ENCODE measurements around the gene GAB2.

Gene GAB2

GRCh38 chr11:78349114-78349513 is 68.5 kb downstream of the GAB2 start:
- no peak for TF ChIP-seq ZFX (IDR thresholded peaks at IDR 0.05)
- TF ChIP-seq, protein P1, sequence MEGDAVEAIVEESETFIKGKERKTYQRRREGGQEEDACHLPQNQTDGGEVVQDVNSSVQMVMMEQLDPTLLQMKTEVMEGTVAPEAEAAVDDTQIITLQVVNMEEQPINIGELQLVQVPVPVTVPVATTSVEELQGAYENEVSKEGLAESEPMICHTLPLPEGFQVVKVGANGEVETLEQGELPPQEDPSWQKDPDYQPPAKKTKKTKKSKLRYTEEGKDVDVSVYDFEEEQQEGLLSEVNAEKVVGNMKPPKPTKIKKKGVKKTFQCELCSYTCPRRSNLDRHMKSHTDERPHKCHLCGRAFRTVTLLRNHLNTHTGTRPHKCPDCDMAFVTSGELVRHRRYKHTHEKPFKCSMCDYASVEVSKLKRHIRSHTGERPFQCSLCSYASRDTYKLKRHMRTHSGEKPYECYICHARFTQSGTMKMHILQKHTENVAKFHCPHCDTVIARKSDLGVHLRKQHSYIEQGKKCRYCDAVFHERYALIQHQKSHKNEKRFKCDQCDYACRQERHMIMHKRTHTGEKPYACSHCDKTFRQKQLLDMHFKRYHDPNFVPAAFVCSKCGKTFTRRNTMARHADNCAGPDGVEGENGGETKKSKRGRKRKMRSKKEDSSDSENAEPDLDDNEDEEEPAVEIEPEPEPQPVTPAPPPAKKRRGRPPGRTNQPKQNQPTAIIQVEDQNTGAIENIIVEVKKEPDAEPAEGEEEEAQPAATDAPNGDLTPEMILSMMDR (conservative IDR thresholded peaks at IDR 0.05) = no peak
- no peak overlapping the region for H3K27ac ChIP-seq

GRCh38 chr11:78347956-78348355 is 69.7 kb downstream of the GAB2 start:
- no peak for TF ChIP-seq ZFX (IDR thresholded peaks at IDR 0.05)

DNA sequence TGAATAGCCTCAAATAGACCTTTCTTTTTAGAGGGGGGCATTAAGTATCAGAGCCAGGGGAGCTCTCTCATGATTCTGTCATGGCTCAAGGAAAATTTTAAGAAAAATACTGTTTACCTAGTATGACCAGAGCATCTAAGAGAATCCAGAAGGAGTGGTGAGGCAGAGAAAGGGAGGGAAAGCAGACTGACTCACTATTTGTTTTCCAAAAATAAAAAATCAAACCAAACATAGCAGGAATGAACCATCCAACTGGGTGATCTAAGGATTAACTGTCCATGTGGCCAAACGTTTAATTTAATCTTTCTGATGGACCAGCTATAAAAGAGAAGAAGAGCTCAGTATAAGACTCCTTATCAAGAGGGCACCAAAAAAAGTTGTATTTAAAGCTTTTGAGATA is 70.8 kb downstream of the GAB2 start:
- TF ChIP-seq, protein P1 (conservative IDR thresholded peaks at IDR 0.05) = no peak
- no peak for TF ChIP-seq ZFX (IDR thresholded peaks at IDR 0.05)
- no peak overlapping the region for H3K27ac ChIP-seq

More at GRCh38 chr11:78347956-78348355, 69.7 kb downstream of the GAB2 start:
- H3K27ac ChIP-seq = no peak overlapping the region

- no peak for TF ChIP-seq ZFX (IDR thresholded peaks at IDR 0.05)
- TF ChIP-seq, protein P1 (conservative IDR thresholded peaks at IDR 0.05) = no peak
- no peak overlapping the region for H3K27ac ChIP-seq
Observed at GRCh38 chr11:78345450-78345849, 72.2 kb downstream of the GAB2 start.

DNA sequence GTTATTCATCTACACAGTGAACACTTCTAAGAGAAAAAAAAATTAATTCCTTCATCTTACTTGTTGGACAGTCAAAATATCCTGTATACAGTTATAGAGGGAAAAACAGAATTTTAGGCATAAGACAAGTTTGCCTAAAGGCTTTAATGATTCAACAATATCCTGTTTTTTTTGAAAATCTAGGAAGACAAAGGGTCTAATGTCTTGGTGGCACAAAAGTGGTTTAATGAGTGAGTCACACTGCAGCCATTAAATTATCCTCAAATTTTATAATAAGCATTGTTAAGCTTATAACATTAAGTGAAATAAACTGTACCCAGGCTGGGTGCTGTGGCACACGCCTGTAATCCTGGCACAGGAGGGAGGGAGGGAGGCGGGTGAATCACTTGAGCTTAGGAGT is 72.9 kb downstream of the GAB2 start:
- no peak for TF ChIP-seq ZFX (IDR thresholded peaks at IDR 0.05)
- TF ChIP-seq, protein P1 (conservative IDR thresholded peaks at IDR 0.05) = no peak
- no peak overlapping the region for H3K27ac ChIP-seq

DNA sequence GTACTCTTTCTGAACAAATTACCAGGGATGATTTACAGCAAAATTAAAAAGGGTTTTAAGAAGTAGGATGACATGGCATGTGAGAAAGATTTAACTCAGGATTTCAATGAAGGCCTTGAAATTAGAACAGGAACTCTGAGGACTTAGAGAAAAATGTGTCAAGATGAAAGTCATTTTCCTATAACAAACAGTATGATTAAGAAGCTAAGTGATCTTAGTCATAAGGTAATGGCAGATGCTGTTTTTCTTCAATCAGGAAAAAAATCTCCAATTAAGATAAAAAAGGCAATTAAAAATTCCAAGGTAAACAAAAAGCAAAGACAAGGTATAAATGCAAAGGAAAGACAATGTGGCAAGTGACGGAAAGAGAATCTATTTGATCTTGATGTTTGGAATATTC is 73.5 kb downstream of the GAB2 start:
- TF ChIP-seq, protein P1 (conservative IDR thresholded peaks at IDR 0.05) = no peak
- TF ChIP-seq ZFX (IDR thresholded peaks at IDR 0.05) = no peak
- no peak overlapping the region for H3K27ac ChIP-seq

DNA sequence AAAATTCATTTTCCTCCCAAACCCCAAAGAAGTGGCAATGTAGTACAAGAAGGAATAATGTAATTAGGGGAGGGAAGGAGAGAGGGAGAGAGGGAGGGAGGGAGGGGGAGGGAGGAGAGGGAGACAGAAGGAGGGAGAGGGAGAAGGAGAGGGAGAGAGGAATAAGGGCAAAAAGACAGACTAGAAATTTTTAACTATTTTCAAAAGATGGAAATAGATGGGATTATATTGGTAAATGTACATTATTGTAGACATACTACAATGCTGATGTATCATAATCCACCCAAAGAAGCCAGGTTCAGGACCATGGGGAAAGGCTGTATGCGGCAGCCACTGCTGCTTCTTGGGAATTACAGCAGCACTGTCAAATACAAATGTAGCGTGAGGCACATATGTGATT is 74.3 kb downstream of the GAB2 start:
- H3K27ac ChIP-seq = no peak overlapping the region
- TF ChIP-seq, protein P1 (conservative IDR thresholded peaks at IDR 0.05) = no peak
- no peak for TF ChIP-seq ZFX (IDR thresholded peaks at IDR 0.05)

- no peak overlapping the region for H3K27ac ChIP-seq
- no peak for TF ChIP-seq ZFX (IDR thresholded peaks at IDR 0.05)
- TF ChIP-seq, protein P1 (conservative IDR thresholded peaks at IDR 0.05) = no peak
Observed at GRCh38 chr11:78341841-78342240, 75.8 kb downstream of the GAB2 start.
